ENCODE measurements around the gene ELFN1.
"Not testable (repeated sequence)": the region's sequence is repeated elsewhere in the genome, so short reads cannot be mapped to it uniquely, and the experiment has no call there.

Gene ELFN1

DNA sequence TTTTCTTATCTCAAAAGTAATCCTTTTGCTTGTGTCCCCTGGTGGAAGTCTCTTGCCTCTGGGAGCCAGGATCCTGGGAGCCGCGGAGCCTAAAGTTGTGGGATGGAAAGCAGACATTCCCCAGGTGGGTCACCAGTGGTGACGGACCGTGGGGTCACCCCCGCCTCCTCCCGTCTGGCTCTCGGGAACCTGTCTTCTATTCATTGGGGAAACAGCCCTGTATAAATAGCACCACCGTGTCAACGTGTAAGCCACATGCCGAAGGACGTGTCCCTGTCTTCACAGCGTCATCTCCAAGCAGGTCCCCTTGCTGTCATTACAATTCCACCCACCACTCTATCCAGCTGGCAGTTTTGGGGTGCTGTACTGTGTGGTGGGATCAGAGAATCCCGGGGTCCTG lies 87.5 kb downstream of the ELFN1 start:
- no peak for DNase-seq (ENCODE audit: low read depth)

DNA sequence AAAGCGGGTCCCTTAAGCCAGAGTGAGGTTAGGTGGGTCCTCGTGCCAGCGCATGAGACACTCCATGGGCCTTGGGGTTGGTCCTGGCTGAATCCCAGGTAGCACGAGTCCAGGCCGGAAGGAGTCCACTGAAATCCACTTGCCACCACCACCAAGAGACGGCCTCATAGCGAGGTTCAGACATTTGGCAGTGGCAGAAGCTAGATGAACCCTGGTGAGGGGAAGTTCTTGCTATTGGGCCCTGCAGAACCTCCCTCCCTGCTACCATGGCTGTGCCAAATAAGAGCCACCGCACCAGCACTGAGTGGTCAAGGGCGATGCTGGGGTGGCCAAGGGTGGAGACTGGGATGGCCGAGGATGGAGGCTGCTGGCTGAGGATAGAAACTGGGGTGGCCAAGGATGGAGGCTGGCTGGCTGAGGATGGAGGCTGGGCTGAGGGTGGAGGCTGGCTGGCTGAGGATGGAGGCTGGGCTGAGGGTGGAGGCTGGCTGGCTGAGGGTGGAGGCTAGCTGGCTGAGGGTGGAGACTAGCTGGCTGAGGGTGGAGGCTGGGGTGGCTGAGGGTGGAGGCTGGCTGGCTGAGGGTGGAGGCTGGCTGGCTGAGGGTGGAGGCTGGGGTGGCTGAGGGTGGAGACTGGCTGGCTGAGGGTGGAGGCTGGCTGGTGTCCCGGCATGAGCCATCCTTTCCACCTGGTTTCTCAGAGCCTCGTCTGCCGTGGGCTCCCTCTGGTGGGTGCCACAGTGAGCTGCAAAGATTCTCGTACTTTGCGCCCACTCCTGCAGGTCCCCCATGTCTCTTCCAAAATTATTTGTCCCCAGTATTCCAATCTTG lies 88.2 kb downstream of the ELFN1 start:
- DNase-seq (ENCODE audit: low read depth): no peak

DNA sequence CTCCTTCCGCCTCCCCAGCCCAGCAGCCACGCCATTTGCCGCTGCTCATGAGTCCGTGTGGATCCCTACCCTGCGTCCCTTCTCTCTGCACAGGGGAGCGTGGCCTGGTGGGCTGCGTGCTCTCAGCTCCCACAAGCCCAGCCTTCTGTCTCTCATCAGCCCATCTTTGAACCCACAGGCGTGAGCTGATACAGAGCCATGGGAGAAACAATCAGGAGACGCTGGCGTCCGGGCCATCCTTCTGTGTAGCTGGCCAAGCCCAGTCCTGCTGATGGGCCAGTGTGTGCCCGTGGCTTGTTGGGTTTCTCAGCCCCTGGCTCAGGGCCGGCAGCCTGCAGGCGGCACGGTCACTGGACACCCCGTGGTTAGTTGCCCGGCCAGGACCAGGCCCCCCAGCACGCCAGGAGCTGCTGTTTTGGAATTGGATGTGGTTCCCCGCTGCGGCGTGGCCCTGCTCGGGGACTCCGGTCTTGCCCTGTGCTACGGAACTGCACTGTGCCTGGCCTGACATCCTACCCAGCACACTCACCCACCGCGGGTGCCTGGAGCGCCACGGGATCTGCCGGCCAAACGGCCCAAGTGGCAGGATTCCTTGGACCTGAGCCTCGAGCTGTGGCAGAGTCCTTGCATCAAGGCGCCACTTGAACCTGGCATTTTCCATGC lies 88.9 kb downstream of the ELFN1 start:
- DNase-seq (ENCODE audit: low read depth): no peak

- no peak for DNase-seq (ENCODE audit: low read depth)
Observed at GRCh38 chr7:1761097-1761496, 91.0 kb downstream of the ELFN1 start.

DNA sequence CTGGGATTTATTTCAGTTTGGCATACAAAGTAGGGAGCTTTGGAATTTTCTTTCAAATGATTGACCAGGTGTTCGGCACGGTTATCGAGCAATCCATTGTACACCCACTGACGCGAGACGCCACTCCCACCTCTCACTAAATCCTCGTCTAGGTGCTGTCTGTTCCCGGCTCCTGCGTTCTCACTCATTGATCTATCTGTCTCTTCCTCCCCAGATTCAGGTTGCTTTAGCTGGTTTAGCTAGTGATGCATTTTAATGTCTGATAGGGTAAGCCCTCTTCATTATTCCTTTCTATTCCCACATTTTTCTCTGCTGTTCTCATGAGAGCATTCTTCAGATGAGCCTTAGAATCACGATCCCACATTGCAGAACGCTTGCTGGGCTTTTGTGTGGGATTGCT lies 91.7 kb downstream of the ELFN1 start:
- no peak for DNase-seq (ENCODE audit: low read depth)

DNA sequence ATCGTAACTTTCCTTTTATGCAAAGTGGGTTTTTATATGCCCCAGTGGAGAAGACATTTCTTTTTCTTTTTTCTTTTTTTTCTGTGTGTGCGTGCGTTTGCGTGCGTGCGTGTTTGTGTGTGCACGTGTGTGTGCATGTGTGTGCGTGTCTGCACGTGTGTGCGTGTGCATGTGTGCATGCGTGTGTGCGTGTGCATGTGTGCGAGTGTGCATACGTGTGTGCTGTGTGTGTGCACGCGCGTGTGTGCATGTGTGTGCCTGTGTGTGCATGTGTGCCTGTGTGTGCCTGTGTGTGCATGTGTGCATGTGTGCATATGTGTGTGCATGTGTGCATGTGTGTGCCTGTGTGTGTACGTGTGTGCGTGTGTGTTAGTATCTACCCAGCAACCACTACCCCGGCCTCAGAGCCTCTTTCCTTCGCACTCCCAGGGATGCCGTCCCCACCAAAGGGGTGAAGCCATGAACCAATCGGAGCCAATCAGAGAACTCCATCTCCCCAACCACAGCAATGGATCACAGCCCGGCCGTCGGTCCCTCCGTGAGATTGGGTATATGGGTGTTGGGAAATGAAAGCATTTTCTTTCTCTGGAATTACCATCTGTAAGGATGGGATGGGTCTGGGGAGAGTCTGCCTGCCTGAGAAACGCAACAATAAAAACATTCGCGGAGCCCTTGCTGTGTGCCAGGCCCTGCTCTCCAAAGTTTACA lies 92.3 kb downstream of the ELFN1 start:
- DNase-seq (ENCODE audit: low read depth): no peak

DNA sequence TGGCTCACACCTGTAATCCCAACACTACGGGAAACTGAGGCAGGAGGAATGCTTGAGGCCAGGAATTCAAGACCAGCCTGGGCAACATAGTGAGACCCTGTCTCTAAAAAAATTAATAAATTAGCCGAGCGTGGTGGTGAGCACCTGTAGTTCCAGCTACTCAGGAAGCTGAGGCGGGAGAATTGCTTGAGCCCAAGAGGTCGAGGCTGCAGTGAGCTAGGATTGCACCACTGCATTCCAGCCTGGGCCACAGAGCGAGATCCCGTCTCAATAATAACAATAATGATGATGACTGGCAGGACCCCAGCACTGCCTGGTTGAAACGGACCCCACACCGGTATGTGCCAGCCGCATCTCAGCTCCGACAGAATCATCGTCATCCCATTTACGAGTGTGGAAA lies 93.0 kb downstream of the ELFN1 start:
- no peak for DNase-seq (ENCODE audit: low read depth)

DNA sequence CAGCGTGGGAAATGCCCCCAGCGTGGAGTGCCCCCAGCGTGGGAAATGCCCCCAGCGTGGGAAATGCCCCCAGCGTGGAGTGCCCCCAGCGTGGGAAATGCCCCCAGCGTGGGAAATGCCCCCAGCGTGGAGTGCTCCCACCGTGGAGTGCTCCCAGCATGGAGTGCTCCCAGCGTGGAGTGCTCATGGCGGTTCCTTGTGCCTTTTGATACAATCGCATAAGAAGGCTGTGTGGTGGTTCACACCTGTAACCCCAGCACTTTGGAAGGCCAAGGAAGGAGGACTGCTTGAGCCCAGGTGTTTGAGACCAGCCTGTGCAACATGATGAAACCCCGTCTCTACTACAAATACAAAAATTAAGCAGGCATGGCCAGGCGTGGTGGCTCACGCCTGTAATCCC lies 93.8 kb downstream of the ELFN1 start:
- DNase-seq (ENCODE audit: low read depth): not testable (repeated sequence)

- no peak for DNase-seq (ENCODE audit: low read depth)
Observed at GRCh38 chr7:1765336-1765735, 95.3 kb downstream of the ELFN1 start.

DNA sequence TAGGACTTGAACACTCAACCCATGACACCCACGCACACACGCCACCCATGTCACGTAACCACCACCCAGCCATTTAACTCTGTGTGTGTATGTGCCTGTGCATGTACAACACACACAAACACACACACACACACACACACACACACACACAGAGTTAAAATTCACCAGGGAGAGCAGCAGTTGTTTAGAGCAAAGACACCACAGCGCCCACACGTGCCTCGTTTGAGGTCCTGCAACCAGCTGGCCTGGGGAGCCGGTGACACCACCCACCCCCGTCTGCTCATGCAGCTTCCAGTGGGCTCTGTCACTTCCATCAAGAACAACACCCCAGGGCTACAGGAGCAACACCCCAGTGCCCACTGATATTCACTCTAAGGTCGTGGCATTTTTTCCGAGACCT lies 97.4 kb downstream of the ELFN1 start:
- DNase-seq (ENCODE audit: low read depth): no peak

DNA sequence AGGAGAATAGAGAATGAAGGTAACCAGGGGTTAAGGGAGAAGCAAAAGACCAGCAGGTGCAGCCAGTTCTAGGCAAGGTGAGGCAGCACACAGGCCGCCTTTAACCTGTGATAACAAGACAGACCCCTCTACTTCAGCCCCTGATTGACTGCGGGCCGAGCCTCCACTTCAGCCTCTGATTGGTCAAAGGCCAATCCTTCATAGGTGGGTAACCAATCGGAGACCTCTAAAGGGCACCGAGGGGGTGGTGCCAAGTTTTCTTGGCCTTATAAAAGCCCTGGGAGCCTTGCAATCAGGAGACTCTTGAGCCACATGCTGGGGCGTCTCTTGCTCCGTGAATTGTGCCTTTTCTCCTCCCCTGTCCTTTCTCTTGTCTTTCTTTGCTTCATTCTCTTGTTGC lies 98.8 kb downstream of the ELFN1 start:
- no peak for DNase-seq (ENCODE audit: low read depth)

DNA sequence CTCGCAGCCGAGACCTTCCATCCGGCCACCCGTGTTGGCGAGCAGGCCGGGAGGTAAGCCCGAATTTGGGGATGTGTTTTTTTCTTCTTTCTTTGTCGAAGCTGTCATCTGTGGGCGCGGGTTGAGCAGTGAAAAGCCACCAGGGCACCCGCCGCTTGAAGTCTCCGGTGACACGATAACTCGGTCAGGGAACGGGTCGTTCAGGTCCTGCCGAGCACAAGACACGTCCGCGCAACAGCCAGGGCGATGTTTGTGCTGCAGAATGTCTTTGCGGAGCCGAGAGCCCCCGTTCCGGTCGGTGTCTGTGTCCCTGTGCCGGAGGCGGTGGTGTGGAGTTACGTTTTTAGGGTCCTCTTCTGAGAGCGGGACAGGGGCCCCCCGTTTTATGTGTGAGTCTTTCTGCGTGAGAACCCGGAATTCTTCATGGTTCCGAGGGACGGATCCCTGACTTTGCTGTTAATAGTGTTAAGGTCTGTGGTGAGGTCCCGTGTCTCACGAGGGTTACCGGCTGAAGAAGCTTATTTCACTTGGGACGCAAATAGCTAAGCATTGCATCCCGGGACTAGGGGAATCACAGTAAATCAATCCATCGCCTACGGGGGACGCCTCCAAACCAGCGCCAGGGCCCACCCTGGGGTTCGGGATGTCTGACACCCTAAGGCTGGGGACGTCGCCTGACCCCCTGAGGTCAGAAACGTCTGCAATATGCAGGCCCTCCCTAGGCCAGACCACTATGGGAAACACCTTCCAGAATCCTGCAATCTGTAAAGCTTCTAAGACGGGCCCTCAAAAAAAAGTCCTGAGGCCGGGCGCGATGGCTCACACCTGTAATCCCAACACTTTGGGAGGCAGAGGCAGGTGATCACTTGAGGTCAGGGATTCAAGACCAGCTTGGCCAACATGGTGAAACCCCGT lies 99.5 kb downstream of the ELFN1 start:
- no peak for DNase-seq (ENCODE audit: low read depth)

DNA sequence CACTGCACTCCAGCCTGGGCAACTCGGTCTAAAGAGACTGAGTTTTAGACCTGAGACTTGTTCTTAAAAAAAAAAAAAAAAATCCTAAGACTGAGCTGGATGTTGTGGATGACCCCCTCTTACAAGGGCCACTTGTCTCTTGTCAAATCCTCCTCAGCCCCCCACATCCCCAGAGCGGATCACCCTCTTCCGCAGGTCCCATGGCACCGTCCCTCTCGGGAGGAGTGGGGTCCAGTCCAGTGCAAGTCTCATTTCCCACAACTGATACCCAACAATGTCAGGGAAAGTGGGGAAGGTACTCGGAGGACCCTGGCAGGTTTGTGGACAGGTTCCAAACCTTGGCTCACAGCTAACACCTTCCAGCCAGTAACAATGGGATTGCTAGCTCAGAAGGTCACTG lies 100.3 kb downstream of the ELFN1 start:
- DNase-seq (ENCODE audit: low read depth): no peak

DNA sequence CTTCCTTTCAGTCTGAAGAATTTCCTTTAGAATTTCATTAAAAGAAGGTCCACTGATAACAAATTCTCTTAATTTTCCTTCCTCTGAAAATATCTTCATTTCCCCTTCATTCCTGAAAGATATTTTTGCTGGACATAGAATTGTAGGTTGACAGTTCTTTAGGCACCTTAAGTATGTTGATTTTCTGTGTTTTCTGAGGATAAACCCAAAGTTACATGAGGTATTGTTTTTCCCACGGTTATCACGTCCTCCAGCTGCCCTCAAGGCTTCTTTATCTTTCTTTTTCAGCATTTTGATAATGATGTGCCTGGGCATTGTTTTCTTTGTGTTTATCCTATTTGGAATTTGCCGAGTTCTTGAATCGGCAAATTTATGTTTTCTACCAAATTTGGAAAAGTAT lies 105.3 kb downstream of the ELFN1 start:
- DNase-seq (ENCODE audit: low read depth): no peak

DNA sequence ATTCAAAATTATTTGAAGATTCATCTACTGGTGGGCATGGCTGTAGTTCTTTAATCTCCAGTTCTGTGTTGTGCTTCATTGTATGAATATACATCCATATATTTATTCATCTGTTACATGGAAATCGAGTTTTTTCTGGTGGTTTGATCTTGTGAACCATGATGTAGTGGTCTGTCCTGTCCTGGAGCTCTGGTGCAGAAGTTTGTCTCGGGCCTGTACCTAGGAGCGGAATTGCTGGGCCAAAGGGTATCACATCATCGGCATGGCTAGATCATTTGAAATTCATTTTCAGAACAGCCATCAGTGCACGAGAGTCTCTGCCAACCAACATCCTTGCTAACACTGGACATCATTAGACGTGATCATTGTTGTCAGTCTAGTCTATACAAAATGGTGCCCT lies 107.0 kb downstream of the ELFN1 start:
- DNase-seq (ENCODE audit: low read depth): no peak

- no peak for DNase-seq (ENCODE audit: low read depth)
Observed at GRCh38 chr7:1779445-1779844, 109.4 kb downstream of the ELFN1 start.

- DNase-seq (ENCODE audit: low read depth): no peak
Observed at GRCh38 chr7:1781369-1781768, 111.3 kb downstream of the ELFN1 start.

- no peak for DNase-seq (ENCODE audit: low read depth)
Observed at GRCh38 chr7:1785839-1786238, 115.8 kb downstream of the ELFN1 start.

GRCh38 chr7:1787241-1787640 lies 117.2 kb downstream of the ELFN1 start:
- no peak for DNase-seq (ENCODE audit: low read depth)

GRCh38 chr7:1787681-1788235 lies 117.7 kb downstream of the ELFN1 start:
- no peak for DNase-seq (ENCODE audit: low read depth)

GRCh38 chr7:1794888-1795542 lies 124.9 kb downstream of the ELFN1 start:
- DNase-seq (ENCODE audit: low read depth): no peak

Measured in CMK (cell line).